Hepatocyte (in vitro differentiated cells): ENCODE data around the gene CIZ1.

Experiments
- EZH2 ChIP-seq: fragments of 200-600 bp; sonication (generic); IDR thresholded peaks from 2 replicates; pipeline ENCODE4 v1.6.1; 2016; ENCODE audit warnings: antibody characterized with exemption, mild to moderate bottlenecking, borderline replicate concordance
- EZH2phosphoT487 ChIP-seq: fragments of 200-600 bp; sonication (generic); IDR thresholded peaks from one replicate; pipeline ENCODE4 v1.6.1; 2018; ENCODE audit warnings: antibody characterized with exemption, mild to moderate bottlenecking, low read depth, moderate library complexity; ENCODE audit not compliant: unreplicated experiment, severe bottlenecking

GRCh38 chr9:128231638-128232527, 40.5 kb upstream of the CIZ1 start:
- TF ChIP-seq EZH2phosphoT487 (no peak), EZH2 (no peak)
